GM21717 (cell line): ENCODE data around the gene LRP1-AS.

Source experiments
- ATAC-seq: cut with Tn5 transposase; IDR thresholded peaks from one replicate; pipeline ENCODE4 v1.9.1; 2021; ENCODE audit warnings: mild to moderate bottlenecking, moderate library complexity; ENCODE audit not compliant: unreplicated experiment

The LRP1-AS gene

GRCh38 chr12:57146961-57147944, at the start of gene LRP1-AS:
TSS of gene LRP1-AS (minus strand) at chr12:57147619.
- no peak for ATAC-seq

GRCh38 chr12:57196956-57197355, 49.5 kb upstream of the LRP1-AS start:
- ATAC-seq: no peak

GRCh38 chr12:57196439-57196838, 49.0 kb upstream of the LRP1-AS start:
- ATAC-seq: no peak

GRCh38 chr12:57195611-57196371, 48.4 kb upstream of the LRP1-AS start:
- no peak for ATAC-seq

GRCh38 chr12:57195186-57195585, 47.8 kb upstream of the LRP1-AS start:
- ATAC-seq: no peak

- no peak for ATAC-seq
These were observed 46.8 kb upstream of the LRP1-AS start for GRCh38 chr12:57194253-57194652.

GRCh38 chr12:57193706-57194245, 46.4 kb upstream of the LRP1-AS start:
- ATAC-seq: no peak

GRCh38 chr12:57192920-57193319, 45.5 kb upstream of the LRP1-AS start:
- no peak for ATAC-seq

GRCh38 chr12:57191410-57191809, 44.0 kb upstream of the LRP1-AS start:
- no peak for ATAC-seq

GRCh38 chr12:57190821-57191220, 43.4 kb upstream of the LRP1-AS start:
- ATAC-seq: no peak

GRCh38 chr12:57190037-57190436, 42.6 kb upstream of the LRP1-AS start:
- no peak for ATAC-seq

GRCh38 chr12:57188090-57188425, 40.6 kb upstream of the LRP1-AS start:
- ATAC-seq: no peak

- ATAC-seq: no peak
These were observed 40.0 kb upstream of the LRP1-AS start for GRCh38 chr12:57187222-57188089.

GRCh38 chr12:57185906-57186508, 38.6 kb upstream of the LRP1-AS start:
- no peak for ATAC-seq

- no peak for ATAC-seq
These were observed 38.0 kb upstream of the LRP1-AS start for GRCh38 chr12:57185403-57185802.

GRCh38 chr12:57183939-57184725, 36.7 kb upstream of the LRP1-AS start:
- no peak for ATAC-seq

GRCh38 chr12:57182918-57183575, 35.6 kb upstream of the LRP1-AS start:
- ATAC-seq: peak; percentile 84

GRCh38 chr12:57181561-57182155, 34.2 kb upstream of the LRP1-AS start:
- no peak for ATAC-seq

- ATAC-seq: no peak
These were observed 33.7 kb upstream of the LRP1-AS start for GRCh38 chr12:57181072-57181471.
